ENCODE data around the gene ANKRD24.

DNA sequence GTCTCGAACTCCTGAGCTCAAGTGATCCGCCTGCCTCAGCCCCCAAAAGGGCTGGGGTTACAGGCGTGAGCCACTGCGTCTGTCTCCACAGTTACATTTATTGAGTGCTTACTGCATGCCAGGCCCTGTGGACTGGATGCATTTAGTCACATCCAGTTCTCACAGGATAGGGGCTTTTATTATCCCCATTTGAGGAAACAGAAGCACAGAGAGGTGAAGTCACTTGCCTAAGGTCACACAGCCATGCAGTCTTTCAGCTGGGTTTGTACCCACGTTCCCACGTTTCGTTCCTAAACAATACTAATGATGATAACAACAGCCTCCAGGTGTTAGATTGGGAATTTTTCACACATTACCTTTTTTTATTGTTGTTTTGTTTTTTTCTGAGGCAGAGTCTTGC is 37.7 kb downstream of the ANKRD24 start:
- TF ChIP-seq, protein P1, sequence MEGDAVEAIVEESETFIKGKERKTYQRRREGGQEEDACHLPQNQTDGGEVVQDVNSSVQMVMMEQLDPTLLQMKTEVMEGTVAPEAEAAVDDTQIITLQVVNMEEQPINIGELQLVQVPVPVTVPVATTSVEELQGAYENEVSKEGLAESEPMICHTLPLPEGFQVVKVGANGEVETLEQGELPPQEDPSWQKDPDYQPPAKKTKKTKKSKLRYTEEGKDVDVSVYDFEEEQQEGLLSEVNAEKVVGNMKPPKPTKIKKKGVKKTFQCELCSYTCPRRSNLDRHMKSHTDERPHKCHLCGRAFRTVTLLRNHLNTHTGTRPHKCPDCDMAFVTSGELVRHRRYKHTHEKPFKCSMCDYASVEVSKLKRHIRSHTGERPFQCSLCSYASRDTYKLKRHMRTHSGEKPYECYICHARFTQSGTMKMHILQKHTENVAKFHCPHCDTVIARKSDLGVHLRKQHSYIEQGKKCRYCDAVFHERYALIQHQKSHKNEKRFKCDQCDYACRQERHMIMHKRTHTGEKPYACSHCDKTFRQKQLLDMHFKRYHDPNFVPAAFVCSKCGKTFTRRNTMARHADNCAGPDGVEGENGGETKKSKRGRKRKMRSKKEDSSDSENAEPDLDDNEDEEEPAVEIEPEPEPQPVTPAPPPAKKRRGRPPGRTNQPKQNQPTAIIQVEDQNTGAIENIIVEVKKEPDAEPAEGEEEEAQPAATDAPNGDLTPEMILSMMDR (IDR thresholded peaks at IDR 0.05) = no peak
- no peak for TF ChIP-seq GABPA (IDR thresholded peaks at IDR 0.05; ENCODE audit: low read depth)
- TF ChIP-seq, protein P2, sequence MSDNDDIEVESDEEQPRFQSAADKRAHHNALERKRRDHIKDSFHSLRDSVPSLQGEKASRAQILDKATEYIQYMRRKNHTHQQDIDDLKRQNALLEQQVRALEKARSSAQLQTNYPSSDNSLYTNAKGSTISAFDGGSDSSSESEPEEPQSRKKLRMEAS (IDR thresholded peaks at IDR 0.05; ENCODE audit: low read depth) = no peak
- TF ChIP-seq CHD2 (IDR thresholded peaks at IDR 0.05; ENCODE audit: low read length, partially characterized antibody) = no peak
- no peak for TF ChIP-seq NRF1 (IDR thresholded peaks at IDR 0.05; ENCODE audit: low read depth, low read length)
- TF ChIP-seq, protein P3, sequence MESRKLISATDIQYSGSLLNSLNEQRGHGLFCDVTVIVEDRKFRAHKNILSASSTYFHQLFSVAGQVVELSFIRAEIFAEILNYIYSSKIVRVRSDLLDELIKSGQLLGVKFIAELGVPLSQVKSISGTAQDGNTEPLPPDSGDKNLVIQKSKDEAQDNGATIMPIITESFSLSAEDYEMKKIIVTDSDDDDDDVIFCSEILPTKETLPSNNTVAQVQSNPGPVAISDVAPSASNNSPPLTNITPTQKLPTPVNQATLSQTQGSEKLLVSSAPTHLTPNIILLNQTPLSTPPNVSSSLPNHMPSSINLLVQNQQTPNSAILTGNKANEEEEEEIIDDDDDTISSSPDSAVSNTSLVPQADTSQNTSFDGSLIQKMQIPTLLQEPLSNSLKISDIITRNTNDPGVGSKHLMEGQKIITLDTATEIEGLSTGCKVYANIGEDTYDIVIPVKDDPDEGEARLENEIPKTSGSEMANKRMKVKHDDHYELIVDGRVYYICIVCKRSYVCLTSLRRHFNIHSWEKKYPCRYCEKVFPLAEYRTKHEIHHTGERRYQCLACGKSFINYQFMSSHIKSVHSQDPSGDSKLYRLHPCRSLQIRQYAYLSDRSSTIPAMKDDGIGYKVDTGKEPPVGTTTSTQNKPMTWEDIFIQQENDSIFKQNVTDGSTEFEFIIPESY (IDR thresholded peaks at IDR 0.05; ENCODE audit: borderline replicate concordance, low read depth) = no peak
- TF ChIP-seq, protein P4, sequence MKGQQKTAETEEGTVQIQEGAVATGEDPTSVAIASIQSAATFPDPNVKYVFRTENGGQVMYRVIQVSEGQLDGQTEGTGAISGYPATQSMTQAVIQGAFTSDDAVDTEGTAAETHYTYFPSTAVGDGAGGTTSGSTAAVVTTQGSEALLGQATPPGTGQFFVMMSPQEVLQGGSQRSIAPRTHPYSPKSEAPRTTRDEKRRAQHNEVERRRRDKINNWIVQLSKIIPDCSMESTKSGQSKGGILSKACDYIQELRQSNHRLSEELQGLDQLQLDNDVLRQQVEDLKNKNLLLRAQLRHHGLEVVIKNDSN (IDR thresholded peaks at IDR 0.05; ENCODE audit: borderline replicate concordance, low read depth) = no peak
- TF ChIP-seq POLR2AphosphoS5 (IDR thresholded peaks at IDR 0.05; ENCODE audit: low read depth, low read length) = no peak
- TF ChIP-seq NFIC (IDR thresholded peaks at IDR 0.05; ENCODE audit: borderline replicate concordance) = no peak
- TF ChIP-seq MXI1 (IDR thresholded peaks at IDR 0.05; ENCODE audit: low read depth, low read length) = no peak
- TF ChIP-seq, protein P5, sequence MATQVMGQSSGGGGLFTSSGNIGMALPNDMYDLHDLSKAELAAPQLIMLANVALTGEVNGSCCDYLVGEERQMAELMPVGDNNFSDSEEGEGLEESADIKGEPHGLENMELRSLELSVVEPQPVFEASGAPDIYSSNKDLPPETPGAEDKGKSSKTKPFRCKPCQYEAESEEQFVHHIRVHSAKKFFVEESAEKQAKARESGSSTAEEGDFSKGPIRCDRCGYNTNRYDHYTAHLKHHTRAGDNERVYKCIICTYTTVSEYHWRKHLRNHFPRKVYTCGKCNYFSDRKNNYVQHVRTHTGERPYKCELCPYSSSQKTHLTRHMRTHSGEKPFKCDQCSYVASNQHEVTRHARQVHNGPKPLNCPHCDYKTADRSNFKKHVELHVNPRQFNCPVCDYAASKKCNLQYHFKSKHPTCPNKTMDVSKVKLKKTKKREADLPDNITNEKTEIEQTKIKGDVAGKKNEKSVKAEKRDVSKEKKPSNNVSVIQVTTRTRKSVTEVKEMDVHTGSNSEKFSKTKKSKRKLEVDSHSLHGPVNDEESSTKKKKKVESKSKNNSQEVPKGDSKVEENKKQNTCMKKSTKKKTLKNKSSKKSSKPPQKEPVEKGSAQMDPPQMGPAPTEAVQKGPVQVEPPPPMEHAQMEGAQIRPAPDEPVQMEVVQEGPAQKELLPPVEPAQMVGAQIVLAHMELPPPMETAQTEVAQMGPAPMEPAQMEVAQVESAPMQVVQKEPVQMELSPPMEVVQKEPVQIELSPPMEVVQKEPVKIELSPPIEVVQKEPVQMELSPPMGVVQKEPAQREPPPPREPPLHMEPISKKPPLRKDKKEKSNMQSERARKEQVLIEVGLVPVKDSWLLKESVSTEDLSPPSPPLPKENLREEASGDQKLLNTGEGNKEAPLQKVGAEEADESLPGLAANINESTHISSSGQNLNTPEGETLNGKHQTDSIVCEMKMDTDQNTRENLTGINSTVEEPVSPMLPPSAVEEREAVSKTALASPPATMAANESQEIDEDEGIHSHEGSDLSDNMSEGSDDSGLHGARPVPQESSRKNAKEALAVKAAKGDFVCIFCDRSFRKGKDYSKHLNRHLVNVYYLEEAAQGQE (IDR thresholded peaks at IDR 0.05; ENCODE audit: low read depth, low read length) = no peak
- no peak for TF ChIP-seq ELF1 (IDR thresholded peaks at IDR 0.05)
- no peak for TF ChIP-seq SMC3 (IDR thresholded peaks at IDR 0.05; ENCODE audit: low read depth, low read length)

All from SK-N-SH (cell line).